ENCODE measurements around the gene TUBD1. TPM values are rescaled to one million over a fixed set of nuclear protein-coding genes. Genes with fewer than 3 reads are reported as not detected.

The TUBD1 gene
- total RNA-seq, 1 experiment from 2014 or later: 16.1 TPM

GRCh38 chr17:59907467-59907866 is 14.7 kb upstream of the TUBD1 start:
- no peak overlapping the region for H3K27ac ChIP-seq (ENCODE audit: low read depth, low read length, poor library complexity, severe bottlenecking)
- intact Hi-C loops (cut with micrococcal nuclease; ENCODE audit: unreplicated experiment): no loop called here
- POLR2A ChIA-PET (ENCODE audit: low non-redundant PET): no interaction called here
- no peaks in the 10 kb centered on the region for H3K9me3 ChIP-seq (ENCODE audit: low read depth, low read length, poor library complexity, severe bottlenecking)
- peaks cover 8% of the 10 kb centered on the region for H3K36me3 ChIP-seq (ENCODE audit: insufficient read depth, low read length, poor library complexity, severe bottlenecking)
- CTCF ChIA-PET: no interaction called here
- no peaks in the 10 kb centered on the region for H3K27me3 ChIP-seq (replicated peaks; ENCODE audit: insufficient read depth, low read depth, low read length, poor library complexity)
- no peak overlapping the region for H3K4me3 ChIP-seq (ENCODE audit: low read depth, low read length, poor library complexity, severe bottlenecking)
- TF ChIP-seq, protein P1, sequence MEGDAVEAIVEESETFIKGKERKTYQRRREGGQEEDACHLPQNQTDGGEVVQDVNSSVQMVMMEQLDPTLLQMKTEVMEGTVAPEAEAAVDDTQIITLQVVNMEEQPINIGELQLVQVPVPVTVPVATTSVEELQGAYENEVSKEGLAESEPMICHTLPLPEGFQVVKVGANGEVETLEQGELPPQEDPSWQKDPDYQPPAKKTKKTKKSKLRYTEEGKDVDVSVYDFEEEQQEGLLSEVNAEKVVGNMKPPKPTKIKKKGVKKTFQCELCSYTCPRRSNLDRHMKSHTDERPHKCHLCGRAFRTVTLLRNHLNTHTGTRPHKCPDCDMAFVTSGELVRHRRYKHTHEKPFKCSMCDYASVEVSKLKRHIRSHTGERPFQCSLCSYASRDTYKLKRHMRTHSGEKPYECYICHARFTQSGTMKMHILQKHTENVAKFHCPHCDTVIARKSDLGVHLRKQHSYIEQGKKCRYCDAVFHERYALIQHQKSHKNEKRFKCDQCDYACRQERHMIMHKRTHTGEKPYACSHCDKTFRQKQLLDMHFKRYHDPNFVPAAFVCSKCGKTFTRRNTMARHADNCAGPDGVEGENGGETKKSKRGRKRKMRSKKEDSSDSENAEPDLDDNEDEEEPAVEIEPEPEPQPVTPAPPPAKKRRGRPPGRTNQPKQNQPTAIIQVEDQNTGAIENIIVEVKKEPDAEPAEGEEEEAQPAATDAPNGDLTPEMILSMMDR (conservative IDR thresholded peaks at IDR 0.05; ENCODE audit: low read depth, low read length): no peak
- no peak for TF ChIP-seq EZH2 (IDR thresholded peaks at IDR 0.05; ENCODE audit: borderline replicate concordance, low read depth, low read length, poor library complexity, severe bottlenecking)
- DNase-seq (ENCODE audit: low spot score): no peak
- no peaks in the 10 kb centered on the region for H3K4me1 ChIP-seq (ENCODE audit: insufficient read depth, low read length, poor library complexity, severe bottlenecking)
- no TSS peak for BruUV-seq (replicated peaks)

DNA sequence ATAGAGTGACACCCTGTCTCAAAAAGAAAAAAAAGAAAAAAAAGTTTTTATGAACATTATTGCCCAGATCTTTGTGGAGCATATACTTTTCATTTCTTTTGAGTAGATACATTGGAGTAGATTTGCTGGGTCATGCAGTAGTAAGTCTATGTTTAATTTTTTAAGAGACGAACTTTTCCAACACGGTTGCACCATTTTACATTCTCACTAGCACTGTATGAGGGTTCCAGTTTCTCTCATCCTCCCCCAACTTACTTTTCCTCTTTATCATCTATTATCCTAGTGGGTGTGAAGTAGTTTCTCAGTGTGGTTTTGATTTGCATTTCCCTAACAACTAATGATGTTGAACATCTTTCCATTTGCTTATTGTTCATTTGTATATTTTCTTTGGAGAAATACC is 10.7 kb upstream of the TUBD1 start:
- intact Hi-C loops (cut with micrococcal nuclease; ENCODE audit: unreplicated experiment): no loop called here
- no peaks in the 10 kb centered on the region for H3K36me3 ChIP-seq (ENCODE audit: insufficient read depth, low read length, poor library complexity, severe bottlenecking)
- DNase-seq (ENCODE audit: low spot score): no peak
- TF ChIP-seq EZH2 (IDR thresholded peaks at IDR 0.05; ENCODE audit: borderline replicate concordance, low read depth, low read length, poor library complexity, severe bottlenecking): no peak
- TF ChIP-seq, protein P1 (conservative IDR thresholded peaks at IDR 0.05; ENCODE audit: low read depth, low read length): no peak
- CTCF ChIA-PET: no interaction called here
- no TSS peak for BruUV-seq (replicated peaks)
- no peaks in the 10 kb centered on the region for H3K27me3 ChIP-seq (replicated peaks; ENCODE audit: insufficient read depth, low read depth, low read length, poor library complexity)
- POLR2A ChIA-PET (ENCODE audit: low non-redundant PET): no interaction called here
- H3K4me3 ChIP-seq (ENCODE audit: low read depth, low read length, poor library complexity, severe bottlenecking): no peak overlapping the region
- H3K9me3 ChIP-seq (ENCODE audit: low read depth, low read length, poor library complexity, severe bottlenecking): no peaks in the 10 kb centered on the region
- peaks cover 13% of the 10 kb centered on the region for H3K4me1 ChIP-seq (ENCODE audit: insufficient read depth, low read length, poor library complexity, severe bottlenecking)
- H3K27ac ChIP-seq (ENCODE audit: low read depth, low read length, poor library complexity, severe bottlenecking): no peak overlapping the region

- no peaks in the 10 kb centered on the region for H3K36me3 ChIP-seq (ENCODE audit: insufficient read depth, low read length, poor library complexity, severe bottlenecking)
- H3K27ac ChIP-seq (ENCODE audit: low read depth, low read length, poor library complexity, severe bottlenecking): no peak overlapping the region
- peaks cover 13% of the 10 kb centered on the region for H3K4me1 ChIP-seq (ENCODE audit: insufficient read depth, low read length, poor library complexity, severe bottlenecking)
- TF ChIP-seq, protein P1 (conservative IDR thresholded peaks at IDR 0.05; ENCODE audit: low read depth, low read length): no peak
- no peak for TF ChIP-seq EZH2 (IDR thresholded peaks at IDR 0.05; ENCODE audit: borderline replicate concordance, low read depth, low read length, poor library complexity, severe bottlenecking)
- no peaks in the 10 kb centered on the region for H3K27me3 ChIP-seq (replicated peaks; ENCODE audit: insufficient read depth, low read depth, low read length, poor library complexity)
- intact Hi-C loops (cut with micrococcal nuclease; ENCODE audit: unreplicated experiment): no loop called here
- no peaks in the 10 kb centered on the region for H3K9me3 ChIP-seq (ENCODE audit: low read depth, low read length, poor library complexity, severe bottlenecking)
- DNase-seq (ENCODE audit: low spot score): no peak
- CTCF ChIA-PET: no interaction called here
- POLR2A ChIA-PET (ENCODE audit: low non-redundant PET): interaction anchor here (0.6 kb wide), 1 partner anchor 728 kb away, joined by 4 read pairs; no protein-coding TSS in a partner anchor
- no peak overlapping the region for H3K4me3 ChIP-seq (ENCODE audit: low read depth, low read length, poor library complexity, severe bottlenecking)
- no TSS peak for BruUV-seq (replicated peaks)
Observed at GRCh38 chr17:59901604-59902003, 8.9 kb upstream of the TUBD1 start.

All from A673 (cell line).